ENCODE results near the gene DHCR7. TPM values are rescaled to one million over a fixed set of nuclear protein-coding genes. Genes with fewer than 3 reads are reported as not detected.

DHCR7 gene
- polyA plus RNA-seq, 2 of the 4 experiments (the other 2 are of a cell fraction) = 44.2 to 82.2 TPM

- no peak for TF ChIP-seq FOXS1 (CRISPR knock-in tag; IDR thresholded peaks at IDR 0.05)
- no peak for TF ChIP-seq POLR2A (IDR thresholded peaks at IDR 0.05; ENCODE audit: low read length)
- no peak for TF ChIP-seq HOXB5 (CRISPR knock-in tag; IDR thresholded peaks at IDR 0.05)
Observed at GRCh38 chr11:71459767-71460320, 11.7 kb upstream of the DHCR7 start (continued).

- DNase-seq (ENCODE audit: low read depth in 1 of 2, low spot score in 1 of 2) (no peak), ATAC-seq (peak; percentile 39 to 48; a peak in 4 of 6 replicates), FAIRE-seq (no peak)
- H3K4me3 ChIP-seq = no peak overlapping the region
- POLR2A ChIA-PET = no interaction called here
- TF ChIP-seq TP53 (CRISPR knock-in tag; IDR thresholded peaks at IDR 0.05) = no peak
- TF ChIP-seq FOSL2 (IDR thresholded peaks at IDR 0.05) = no peak
- no peak for TF ChIP-seq FOSL2 (CRISPR knock-in tag; IDR thresholded peaks at IDR 0.05)
- no peak for TF ChIP-seq CHD4 (IDR thresholded peaks at IDR 0.05; ENCODE audit: borderline replicate concordance)
- TF ChIP-seq JUNB (IDR thresholded peaks at IDR 0.05) = no peak
- TF ChIP-seq MAZ (IDR thresholded peaks at IDR 0.05; ENCODE audit: borderline replicate concordance, low read depth, low read length) = no peak
- no peak for TF ChIP-seq PBX3 (IDR thresholded peaks at IDR 0.05)
- no peak for TF ChIP-seq CBX2 (IDR thresholded peaks at IDR 0.05; ENCODE audit: borderline replicate concordance, low read depth)
- TF ChIP-seq RNF2 (IDR thresholded peaks at IDR 0.05; ENCODE audit: borderline replicate concordance, low read depth) = no peak
- TF ChIP-seq E2F6 (IDR thresholded peaks at IDR 0.05; ENCODE audit: borderline replicate concordance, low read depth) = no peak
- no peak for TF ChIP-seq RFX5 (IDR thresholded peaks at IDR 0.05)
- TF ChIP-seq PHF8 (IDR thresholded peaks at IDR 0.05; ENCODE audit: borderline replicate concordance, low read depth) = no peak
- no peak for TF ChIP-seq ZNF302 (CRISPR knock-in tag; IDR thresholded peaks at IDR 0.05)
- TF ChIP-seq HMGXB4 (CRISPR knock-in tag; IDR thresholded peaks at IDR 0.05; ENCODE audit: borderline replicate concordance) = no peak
- no peak for TF ChIP-seq KDM1A (IDR thresholded peaks at IDR 0.05; ENCODE audit: low read depth)
- TF ChIP-seq ELK1 (IDR thresholded peaks at IDR 0.05; ENCODE audit: low read depth, low read length) = no peak
- 96% methylated on average over 20 of the region's 23 CpGs for WGBS (ENCODE audit: missing lambda C conversion rate)
- H3K27ac ChIP-seq = no peak overlapping the region
- CTCF ChIA-PET = interaction anchor here (1.3 kb wide), 1 partner anchor 16 kb away, joined by 3 read pairs; no protein-coding TSS in a partner anchor
- no peak overlapping the region for H3K4me2 ChIP-seq
- no peaks in the 10 kb centered on the region for H3K9me3 ChIP-seq
- peaks cover 3% of the 10 kb centered on the region; the same call in 1 of the 3 replicates for H3K4me1 ChIP-seq
Observed at GRCh38 chr11:71459076-71459766, 11.0 kb upstream of the DHCR7 start.
